Islet of Langerhans (tissue), 1 donor: ENCODE results near the gene CEBPZOS.

Experiments used
- FAIRE-seq: peaks from one replicate; lab custom pipeline; 2011; peaks lifted over from hg19 to GRCh38; lab: Jason Lieb, UNC

CEBPZOS gene

DNA sequence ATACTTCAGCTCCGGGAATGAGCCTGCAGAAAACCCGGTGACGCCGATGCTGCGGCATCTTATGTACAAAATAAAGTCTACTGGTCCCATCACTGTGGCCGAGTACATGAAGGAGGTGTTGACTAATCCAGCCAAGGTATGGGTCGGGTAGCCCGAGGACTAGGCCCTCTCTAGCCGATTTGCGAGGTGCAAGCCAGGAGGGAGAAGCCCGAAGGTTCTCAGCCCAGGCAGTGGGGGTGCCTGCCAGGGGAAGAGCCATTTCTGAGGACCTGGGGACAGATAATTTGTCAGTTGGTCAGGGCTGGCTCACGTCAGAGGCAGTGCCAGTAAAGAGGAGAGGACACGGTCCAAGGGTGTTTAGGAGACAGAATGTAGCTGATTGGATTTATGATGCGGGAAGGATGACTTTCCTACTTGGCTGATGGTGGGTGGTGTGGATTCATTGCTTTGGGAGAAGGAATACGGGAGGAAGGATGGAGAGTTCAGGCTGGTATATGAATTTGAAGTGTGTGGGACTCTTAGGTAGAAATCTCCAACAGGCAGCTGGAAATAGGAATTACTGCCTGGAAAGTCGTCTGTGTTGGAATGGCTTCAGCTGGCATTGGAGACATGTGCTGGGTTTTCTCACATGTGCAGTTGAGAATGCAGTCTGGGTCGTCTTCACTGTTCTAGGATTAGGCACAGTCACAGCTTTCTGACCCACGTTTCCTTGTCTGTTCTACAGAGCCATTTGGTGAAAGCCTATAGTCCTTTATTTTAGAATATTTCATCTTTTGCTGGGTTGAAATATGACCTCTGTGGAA, 36.0 kb downstream of the CEBPZOS start:
- no peak for FAIRE-seq

DNA sequence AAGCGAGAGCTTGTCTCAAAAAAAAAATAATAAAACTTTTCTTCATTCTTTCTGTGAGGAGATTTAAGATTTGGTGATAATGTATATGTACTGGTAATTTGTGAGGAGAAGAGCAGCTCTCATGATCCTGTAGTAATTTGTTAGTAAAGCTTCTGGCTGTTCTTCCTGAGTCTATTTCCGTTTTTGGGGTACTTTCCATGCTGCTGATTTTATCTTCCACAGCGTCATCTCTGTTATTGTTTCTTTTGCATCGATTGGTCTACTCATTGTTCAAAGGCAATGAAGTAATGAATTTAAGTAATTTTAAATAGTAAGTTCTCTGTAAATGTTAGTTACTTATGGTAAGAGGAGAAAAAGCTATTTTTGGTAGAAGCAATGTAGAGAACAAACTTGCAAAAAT, 47.1 kb downstream of the CEBPZOS start:
- no peak for FAIRE-seq

DNA sequence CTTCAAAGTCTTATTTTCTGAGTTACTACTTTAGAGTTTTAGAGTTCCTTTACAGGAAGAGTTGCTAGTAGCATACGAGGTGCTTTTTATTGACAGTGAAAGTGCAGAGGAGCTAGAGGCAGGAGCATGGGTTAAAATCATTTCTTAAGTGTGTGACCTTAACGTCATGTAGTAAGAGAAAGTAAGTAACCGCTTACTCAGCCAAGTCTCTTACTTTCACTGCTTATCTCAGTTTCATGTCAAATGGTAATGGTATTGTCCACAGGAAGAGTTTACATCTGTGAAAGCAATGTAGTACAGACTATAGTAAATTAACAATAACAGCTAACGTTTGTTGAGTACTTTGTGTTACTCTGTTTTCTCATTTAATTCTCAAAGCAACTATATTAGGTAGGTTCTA, 47.7 kb downstream of the CEBPZOS start:
- FAIRE-seq, result no peak

DNA sequence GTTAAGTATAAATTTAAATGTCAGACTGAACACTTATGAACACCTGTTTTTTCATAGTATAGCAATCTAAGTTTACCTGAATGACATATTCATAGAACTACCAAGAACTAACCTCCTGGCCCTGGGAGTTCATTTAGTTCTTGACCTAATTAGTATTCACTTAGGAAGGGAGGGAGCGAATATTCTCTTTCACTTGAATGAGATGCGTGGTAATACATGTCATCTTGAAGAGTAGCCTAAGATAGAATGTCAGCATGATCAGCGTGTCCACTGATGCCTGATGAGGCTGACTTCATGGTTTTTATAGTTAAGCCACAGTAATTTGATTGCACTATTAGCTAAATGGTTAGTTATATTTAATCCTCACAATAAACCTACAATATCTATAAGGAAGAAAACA, 48.5 kb downstream of the CEBPZOS start:
- FAIRE-seq, result no peak

DNA sequence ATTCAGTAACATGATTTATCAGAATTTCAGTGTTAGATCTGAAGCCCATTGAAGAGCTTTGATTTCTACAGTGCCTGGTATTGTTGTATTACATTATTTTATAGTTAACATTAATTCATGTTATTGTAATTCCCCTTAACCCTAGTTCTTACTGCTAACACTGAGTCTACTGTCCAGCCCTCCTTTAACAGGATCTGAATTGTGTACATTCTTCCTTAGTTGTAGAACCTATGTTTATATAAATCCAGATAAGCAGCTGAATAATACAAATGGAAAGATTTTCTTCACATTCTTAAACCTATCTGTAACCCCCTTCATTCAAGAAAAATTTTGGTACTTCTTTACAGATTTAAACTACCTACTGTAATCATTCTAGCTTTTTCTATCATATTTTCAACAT, 49.9 kb downstream of the CEBPZOS start:
- no peak for FAIRE-seq

DNA sequence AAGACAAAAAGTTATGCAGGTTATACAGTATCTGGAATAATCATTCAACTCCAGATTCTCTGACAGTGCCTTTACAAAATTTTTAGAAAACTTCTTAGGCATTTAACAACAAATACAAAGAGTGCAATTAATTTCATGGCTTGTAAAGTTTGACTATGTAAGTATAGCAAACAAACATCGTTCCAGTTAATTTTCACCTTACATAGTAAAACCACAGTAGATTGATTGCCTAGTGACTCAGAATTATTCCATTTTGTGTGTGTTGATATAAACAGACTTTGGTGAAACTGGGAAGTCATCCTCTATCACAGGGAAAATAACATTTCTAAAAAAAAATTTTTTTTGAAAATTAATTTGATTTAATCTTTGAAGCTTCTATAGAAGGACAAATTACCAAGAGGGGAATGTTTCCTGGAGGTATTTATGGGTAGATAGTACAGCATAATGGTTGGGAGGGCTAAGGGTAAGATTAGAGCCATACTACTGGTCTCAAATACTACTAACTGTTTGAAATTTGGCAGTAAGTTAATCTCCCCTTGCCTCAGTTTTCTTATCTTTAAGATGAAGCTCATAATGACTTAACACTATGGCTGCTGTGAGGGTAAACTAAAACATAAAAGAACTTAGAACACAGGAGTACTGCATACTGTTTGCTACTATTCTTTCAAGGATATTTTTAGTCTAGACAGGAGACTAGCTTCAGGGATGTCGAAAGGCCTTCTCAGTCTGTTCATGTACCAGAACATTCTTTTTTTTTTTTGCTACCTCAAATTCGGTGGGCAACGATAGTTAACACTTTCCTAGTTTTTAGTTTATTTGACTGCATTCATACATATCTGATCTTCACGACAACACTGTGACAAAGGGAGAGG, 54.8 kb downstream of the CEBPZOS start:
- FAIRE-seq, result no peak
